Umbilical cord (tissue), 1 donor: ENCODE measurements around the gene S100P. TPM values are rescaled to one million over a fixed set of nuclear protein-coding genes. Genes with fewer than 3 reads are reported as not detected.

ENCODE experiments used
- total RNA-seq: library from RNA; depleted of rRNA; stranded (reverse); fragments of >200 nt; gene quantifications from one replicate; pipeline ENCODE4 v1.2.3, GENCODE V29; 2014; ENCODE audit warnings: low replicate concordance; ENCODE audit not compliant: insufficient read depth

Gene S100P
- total RNA-seq, 1 donor from 2014 or later = 5.3 TPM

Other genes with a start within 250 kb of the S100P start
- 2.9 TPM for gene PPP2R2C, start 221.3 kb upstream of the S100P start, total RNA-seq
- gene MAN2B2, start 118.7 kb upstream of the S100P start, total RNA-seq = 19.0 TPM
- gene MRFAP1, start 53.2 kb upstream of the S100P start, total RNA-seq = 63.6 TPM
- 38.0 TPM for gene MRFAP1L1, start 16.0 kb downstream of the S100P start, total RNA-seq
- gene BLOC1S4, start 22.3 kb downstream of the S100P start, total RNA-seq = 17.1 TPM
- 27.9 TPM for gene KIAA0232, start 88.8 kb downstream of the S100P start, total RNA-seq
- 35.6 TPM for gene TBC1D14, start 215.9 kb downstream of the S100P start, total RNA-seq